Fibroblast of the aortic adventitia (primary cell): ENCODE measurements around the gene MRM3. TPM values are rescaled to one million over a fixed set of nuclear protein-coding genes. Genes with fewer than 3 reads are reported as not detected.

ENCODE experiments used
- DNase-seq: peaks from one replicate; pipeline ENCODE4 v3.0.0-alpha.2; 2010; ENCODE audit warnings: low read depth
- H3K4me3 ChIP-seq: 2 replicates; pipeline ENCODE4 v1.5.1; 2011; ENCODE audit warnings: low read depth, mild to moderate bottlenecking, control low read depth, low read length, moderate library complexity
- CTCF ChIP-seq: IDR thresholded peaks from 2 replicates; pipeline ENCODE4 v1.5.1; 2011; ENCODE audit warnings: mild to moderate bottlenecking, low read length, control low read depth, inconsistent platforms; ENCODE audit not compliant: insufficient read depth
- total RNA-seq: library from RNA; depleted of rRNA; stranded (reverse); fragments of >200 nt; gene quantifications from 2 replicates; pipeline ENCODE4 v1.2.3, GENCODE V29; 2012; ENCODE audit warnings: low replicate concordance

MRM3 gene
- 15.8 and 21.7 TPM in 2 replicates for total RNA-seq

- H3K4me3 ChIP-seq: peak within 1 kb of the TSS; percentile 73
- peak; percentile 86 for DNase-seq
These were observed at the start of gene MRM3, which contains the start of gene GLOD4 for GRCh38 chr17:781805-782731. Gene MRM3 (plus strand): TSS chr17:782353. CDS start chr17:782379, 26 bp downstream. Gene GLOD4 (minus strand): TSS chr17:782280. CDS start chr17:782255, 25 bp downstream.

GRCh38 chr17:732902-733720, 49.0 kb upstream of the MRM3 start:
- H3K4me3 ChIP-seq: peak overlapping the region; percentile 75
- TF ChIP-seq CTCF: no peak
- DNase-seq: peak; percentile 40

More at GRCh38 chr17:781805-782731, at the start of gene MRM3, which contains the start of gene GLOD4:
- TF ChIP-seq CTCF: peak; percentile 19

GRCh38 chr17:733743-734142, 48.4 kb upstream of the MRM3 start:
- DNase-seq: no peak
- TF ChIP-seq CTCF: no peak
- peak overlapping the region; percentile 75 for H3K4me3 ChIP-seq

- TF ChIP-seq CTCF: no peak
- DNase-seq: no peak
- no peak overlapping the region for H3K4me3 ChIP-seq
These were observed 44.5 kb upstream of the MRM3 start for GRCh38 chr17:737561-738113.

- TF ChIP-seq CTCF: no peak
- H3K4me3 ChIP-seq: no peak overlapping the region
- no peak for DNase-seq
These were observed 41.7 kb upstream of the MRM3 start for GRCh38 chr17:740240-741017.
